ENCODE data around the gene RETREG2.

The RETREG2 gene

GRCh38 chr2:219177552-219178376, at the start of gene RETREG2:
Gene RETREG2, plus strand, starts transcription at chr2:219178275. Its CDS starts 78 bp downstream, at chr2:219178353.
- peak; percentile 77 for DNase-seq (ENCODE audit: low read depth, low spot score)

GRCh38 chr2:219128396-219128795, 49.7 kb upstream of the RETREG2 start:
- no peak for DNase-seq (ENCODE audit: low read depth, low spot score)

GRCh38 chr2:219129589-219129988, 48.5 kb upstream of the RETREG2 start:
- DNase-seq (ENCODE audit: low read depth, low spot score): no peak

GRCh38 chr2:219131327-219131726, 46.7 kb upstream of the RETREG2 start:
- no peak for DNase-seq (ENCODE audit: low read depth, low spot score)

- DNase-seq (ENCODE audit: low read depth, low spot score): no peak
These were observed 46.3 kb upstream of the RETREG2 start for GRCh38 chr2:219131744-219132143.

GRCh38 chr2:219133976-219134375, 44.1 kb upstream of the RETREG2 start:
- no peak for DNase-seq (ENCODE audit: low read depth, low spot score)

- DNase-seq (ENCODE audit: low read depth, low spot score): no peak
These were observed 37.4 kb upstream of the RETREG2 start for GRCh38 chr2:219140722-219141121.

- peak; percentile 77 for DNase-seq (ENCODE audit: low read depth, low spot score)
These were observed 35.7 kb upstream of the RETREG2 start for GRCh38 chr2:219142329-219142728.

- no peak for DNase-seq (ENCODE audit: low read depth, low spot score)
These were observed 28.4 kb upstream of the RETREG2 start for GRCh38 chr2:219149667-219150066.

GRCh38 chr2:219155054-219155644, 22.9 kb upstream of the RETREG2 start:
- DNase-seq (ENCODE audit: low read depth, low spot score): no peak

- no peak for DNase-seq (ENCODE audit: low read depth, low spot score)
These were observed 20.7 kb upstream of the RETREG2 start for GRCh38 chr2:219157396-219157795.

GRCh38 chr2:219158025-219158424, 20.1 kb upstream of the RETREG2 start:
- DNase-seq (ENCODE audit: low read depth, low spot score): no peak

- DNase-seq (ENCODE audit: low read depth, low spot score): no peak
These were observed 19.5 kb upstream of the RETREG2 start for GRCh38 chr2:219158586-219158985.

- DNase-seq (ENCODE audit: low read depth, low spot score): no peak
These were observed 18.3 kb upstream of the RETREG2 start for GRCh38 chr2:219159771-219160185.

GRCh38 chr2:219160186-219161017, 17.7 kb upstream of the RETREG2 start, which contains the start of gene NHEJ1:
Gene NHEJ1, minus strand, starts transcription at chr2:219160815. Its CDS starts 2,453 bp downstream, at chr2:219158362.
- peak; percentile 82 for DNase-seq (ENCODE audit: low read depth, low spot score)

GRCh38 chr2:219161097-219161496, 17.0 kb upstream of the RETREG2 start:
- DNase-seq (ENCODE audit: low read depth, low spot score): no peak

GRCh38 chr2:219163156-219163555, 14.9 kb upstream of the RETREG2 start:
- no peak for DNase-seq (ENCODE audit: low read depth, low spot score)

GRCh38 chr2:219165058-219165911, 12.8 kb upstream of the RETREG2 start:
- DNase-seq (ENCODE audit: low read depth, low spot score): no peak

GRCh38 chr2:219167997-219168396, 10.1 kb upstream of the RETREG2 start:
- no peak for DNase-seq (ENCODE audit: low read depth, low spot score)

- DNase-seq (ENCODE audit: low read depth, low spot score): no peak
These were observed 9.5 kb upstream of the RETREG2 start for GRCh38 chr2:219168526-219168925.

GRCh38 chr2:219168932-219169331, 9.1 kb upstream of the RETREG2 start:
- DNase-seq (ENCODE audit: low read depth, low spot score): no peak

Data from brain pericyte (primary cell).